Thyroid gland (tissue), 4 donors: ENCODE data around the gene XRRA1. TPM values are rescaled to one million over a fixed set of nuclear protein-coding genes. Genes with fewer than 3 reads are reported as not detected.
"Not testable (repeated sequence)": the region's sequence is repeated elsewhere in the genome, so short reads cannot be mapped to it uniquely, and the experiment has no call there.

ENCODE experiments used
- DNase-seq, 2 donors: peaks; one replicate each; pipeline ENCODE4 v3.0.0-alpha.2; 2019
- H3K27ac ChIP-seq, 3 donors: fragments of 200-600 bp; sonication (generic); 1 replicate in 2 of 3; 2 replicates in 1 of 3; pipeline ENCODE4 v1.5.1; 2016 to 2019; ENCODE audit warnings: mild to moderate bottlenecking in 1 of 3, moderate library complexity in 1 of 3
- H3K27me3 ChIP-seq: fragments of 200-600 bp; sonication (generic); one replicate; pipeline ENCODE4 v1.5.1; 2019
- H3K36me3 ChIP-seq, 2 donors: fragments of 200-600 bp; sonication (generic); one replicate each; pipeline ENCODE4 v1.5.1; 2016 to 2019
- H3K4me1 ChIP-seq, 2 donors: fragments of 200-600 bp; sonication (generic); one replicate each; pipeline ENCODE4 v1.5.1; 2017 to 2019
- H3K4me3 ChIP-seq, 3 donors: fragments of 200-600 bp; sonication (generic); replicated peaks in 1 of 3; 1 replicate in 2 of 3; 2 replicates in 1 of 3; pipeline ENCODE4 v1.5.1; 2016; ENCODE audit warnings: mild to moderate bottlenecking in 1 of 3
- H3K9me3 ChIP-seq: fragments of 200-600 bp; sonication (generic); one replicate; pipeline ENCODE4 v1.5.1; 2017
- CTCF ChIP-seq, 6 experiments: fragments of 200-600 bp in 3 of 6; fragments of 450-650 bp in 3 of 6; sonication (generic) in 3 of 6; IDR thresholded peaks; one replicate each; pipeline ENCODE4 v1.5.1; 2016 to 2019; ENCODE audit warnings: antibody characterized with exemption in 6 of 6, mild to moderate bottlenecking in 2 of 6, inconsistent platforms in 1 of 6, moderate library complexity in 1 of 6
- POLR2A ChIP-seq, 2 donors: fragments of 450-650 bp; IDR thresholded peaks; one replicate each; pipeline ENCODE4 v1.6.1; 2017; ENCODE audit warnings: antibody characterized with exemption in 2 of 2, mild to moderate bottlenecking in 2 of 2, moderate library complexity in 1 of 2
- WGBS, 2 donors: methylation state at CpG; one replicate each; pipeline ENCODE4 v1.1.5; 2017; 5-methylcytosine and 5-hydroxymethylcytosine counted together
- intact Hi-C: fragments of 100-400 bp; cut with DNase I; formaldehyde crosslinking; loops from one replicate; pipeline ENCODE4 v1.15.1; 2023
- total RNA-seq, 4 donors: library from RNA; depleted of rRNA; stranded (reverse); fragments of >200 nt; gene quantifications; one replicate each; pipeline ENCODE4 v1.2.3, GENCODE V29; 2016

XRRA1 gene
- total RNA-seq, 4 donors from 2014 or later = 26.8 to 80.6 (median 39.1) TPM

GRCh38 chr11:74837191-74837590, 111.7 kb downstream of the XRRA1 start:
- H3K27ac ChIP-seq = no peak overlapping the region
- TF ChIP-seq POLR2A (IDR thresholded peaks at IDR 0.05) (no peak), CTCF (IDR thresholded peaks at IDR 0.05) (no peak)
- no peak for DNase-seq
- 95 to 100% methylated on average over 1 of the region's 1 CpG for WGBS, 2 donors
- no peaks in the 10 kb centered on the region for H3K27me3 ChIP-seq
- no peaks in the 10 kb centered on the region for H3K9me3 ChIP-seq
- peaks cover 16 to 27% of the 10 kb centered on the region in 2 donors for H3K36me3 ChIP-seq
- H3K4me3 ChIP-seq = no peak overlapping the region
- H3K4me1 ChIP-seq = no peaks in the 10 kb centered on the region
- intact Hi-C loops = no loop called here

DNA sequence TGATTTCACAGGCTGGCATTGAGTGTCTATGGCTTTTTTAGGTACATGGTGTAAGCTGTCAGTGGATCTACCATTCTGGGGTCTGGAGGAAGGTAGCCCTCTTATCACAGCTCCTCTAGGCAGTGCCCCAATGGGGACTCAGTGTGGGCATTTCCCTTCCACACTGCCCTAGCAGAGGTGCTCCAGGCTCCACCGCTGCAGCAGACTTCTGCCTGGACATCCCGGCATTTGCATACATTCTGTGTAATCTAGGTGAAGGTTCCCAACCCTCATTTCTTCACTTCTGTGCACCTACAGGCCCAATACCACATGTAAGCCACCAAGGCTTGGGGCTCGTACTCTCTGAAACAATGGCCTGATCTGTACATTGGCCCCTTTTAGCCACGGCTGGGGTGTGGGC, 122.0 kb downstream of the XRRA1 start:
- intact Hi-C loops = no loop called here
- Histone ChIP-seq H3K27me3 (no peaks in the 10 kb centered on the region), H3K4me3 (no peak overlapping the region), H3K36me3 (no peaks in the 10 kb centered on the region), H3K4me1 (peaks cover 0 to 6% of the 10 kb centered on the region in 2 donors), H3K9me3 (no peaks in the 10 kb centered on the region), H3K27ac (no peak overlapping the region)
- DNase-seq = no peak
- TF ChIP-seq CTCF (IDR thresholded peaks at IDR 0.05) = no peak
- no peak for TF ChIP-seq POLR2A (IDR thresholded peaks at IDR 0.05)
- 100% methylated on average over 4 of the region's 4 CpGs for WGBS, 2 donors

GRCh38 chr11:74825596-74825995, 123.3 kb downstream of the XRRA1 start:
- intact Hi-C loops, H3K4me3 ChIP-seq, H3K27ac ChIP-seq, DNase-seq, H3K27me3 ChIP-seq, H3K4me1 ChIP-seq, H3K9me3 ChIP-seq, H3K36me3 ChIP-seq: not testable (repeated sequence)
- 95 to 100% methylated on average over 2 of the region's 2 CpGs for WGBS, 2 donors

DNA sequence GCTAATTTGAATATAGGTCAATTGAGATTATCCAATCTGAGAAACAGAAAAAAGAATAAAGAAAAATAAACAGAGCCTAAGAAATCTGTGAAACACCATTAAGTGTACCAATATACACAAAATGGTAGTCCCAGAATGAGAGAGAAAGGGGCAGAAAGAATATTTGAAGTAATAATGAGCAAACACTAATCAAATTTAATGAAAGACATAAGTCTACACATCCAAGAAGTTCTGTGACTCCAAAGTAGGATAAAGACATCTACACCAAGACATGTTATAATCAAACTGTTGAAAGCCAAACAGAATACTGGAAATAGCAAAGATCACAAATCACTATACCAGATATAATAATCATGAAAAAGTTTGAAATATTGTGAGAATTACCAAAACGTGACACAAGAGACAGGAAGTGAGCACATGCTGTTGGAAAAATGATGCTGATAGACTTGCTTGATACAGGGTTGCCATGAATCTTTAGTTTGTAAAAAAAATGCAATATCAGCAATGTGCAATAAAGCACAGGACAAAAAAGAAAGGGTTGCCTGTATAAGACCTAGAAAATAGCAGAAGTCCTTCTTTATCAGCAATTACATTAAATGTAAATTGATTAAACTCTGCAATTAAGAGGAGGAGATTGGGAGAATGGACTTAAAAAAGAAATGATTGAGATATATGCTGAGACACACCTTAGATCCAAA, 124.5 kb downstream of the XRRA1 start:
- WGBS, 2 donors = 93 to 96% methylated on average over 1 of the region's 1 CpG
- Histone ChIP-seq H3K9me3 (no peaks in the 10 kb centered on the region), H3K4me3 (no peak overlapping the region), H3K27ac (no peak overlapping the region), H3K4me1 (peaks cover 0 to 7% of the 10 kb centered on the region in 2 donors), H3K36me3 (no peaks in the 10 kb centered on the region), H3K27me3 (no peaks in the 10 kb centered on the region)
- intact Hi-C loops = no loop called here
- no peak for TF ChIP-seq POLR2A (IDR thresholded peaks at IDR 0.05)
- no peak for TF ChIP-seq CTCF (IDR thresholded peaks at IDR 0.05)
- no peak for DNase-seq

DNA sequence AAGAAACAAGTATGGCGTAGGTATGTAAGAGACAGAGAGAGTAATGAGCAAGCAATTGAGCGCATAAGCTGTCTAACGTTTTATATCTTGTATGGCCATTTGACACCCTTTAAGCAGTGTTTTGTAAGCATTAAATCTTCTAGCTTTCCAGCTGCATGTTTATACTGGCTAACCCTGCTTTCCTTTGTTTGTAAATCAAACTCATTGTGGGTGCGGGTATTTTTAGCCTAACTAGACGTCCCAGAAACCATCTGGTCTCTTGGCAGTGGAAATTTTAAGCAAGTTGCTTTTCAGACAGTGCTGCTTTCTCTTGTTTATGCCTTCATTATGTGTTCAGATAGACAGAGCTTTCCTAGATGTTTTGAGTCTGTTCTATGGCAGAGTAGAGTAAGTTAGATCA, 126.7 kb downstream of the XRRA1 start:
- H3K27me3 ChIP-seq = no peaks in the 10 kb centered on the region

More for the DNA sequence above, 126.7 kb downstream of the XRRA1 start:
- Histone ChIP-seq H3K9me3 (no peaks in the 10 kb centered on the region), H3K4me3 (no peak overlapping the region), H3K36me3 (no peaks in the 10 kb centered on the region), H3K4me1 (peaks cover 0 to 7% of the 10 kb centered on the region in 2 donors), H3K27ac (no peak overlapping the region)
- intact Hi-C loops = no loop called here
- TF ChIP-seq POLR2A (IDR thresholded peaks at IDR 0.05) (no peak), CTCF (IDR thresholded peaks at IDR 0.05) (no peak)
- DNase-seq = no peak
- WGBS, 2 donors = 66 to 77% methylated on average over 5 of the region's 5 CpGs
